SU-DHL-6 (cell line): Measurements from ENCODE around the gene DOK7.

Experiments used
- H2AFZ ChIP-seq: fragments of 200-600 bp; sonication (generic); 2 replicates; pipeline ENCODE4 v1.6.1; 2014; ENCODE audit warnings: low read depth, mild to moderate bottlenecking, moderate library complexity, mixed read lengths, antibody characterized with exemption, low read length; ENCODE audit not compliant: severe bottlenecking
- H3F3A ChIP-seq: fragments of 200-600 bp; shearing (Covaris generic); 2 replicates; pipeline ENCODE4 v1.6.0; 2016; ENCODE audit warnings: antibody characterized with exemption, mild to moderate bottlenecking; ENCODE audit not compliant: insufficient read depth
- H3K27ac ChIP-seq: fragments of 200-600 bp; sonication (generic); 2 replicates; pipeline ENCODE4 v1.5.1; 2016; ENCODE audit warnings: low read depth, mild to moderate bottlenecking, low read length, moderate library complexity, mixed read lengths
- H3K27me3 ChIP-seq: fragments of 200-600 bp; sonication (generic), shearing (Covaris generic); 2 replicates; pipeline ENCODE4 v1.6.0; 2014; ENCODE audit warnings: mild to moderate bottlenecking, low read length
- H3K36me3 ChIP-seq: fragments of 200-600 bp; sonication (generic); 2 replicates; pipeline ENCODE4 v1.6.1; 2014; ENCODE audit warnings: mild to moderate bottlenecking, low read length, mixed read lengths
- H3K4me2 ChIP-seq: fragments of 300-600, 200-600 bp; shearing (Covaris generic), sonication (generic); 2 replicates; pipeline ENCODE4 v1.6.0; 2014; ENCODE audit warnings: low read length, low read depth, mild to moderate bottlenecking; ENCODE audit not compliant: poor library complexity, severe bottlenecking
- H3K4me3 ChIP-seq: fragments of 200-600 bp; sonication (generic); 2 replicates; pipeline ENCODE4 v1.5.1; 2014; ENCODE audit warnings: antibody characterized with exemption, low read length, mild to moderate bottlenecking, mixed read lengths; ENCODE audit not compliant: insufficient read depth, poor library complexity, severe bottlenecking
- H3K79me2 ChIP-seq: fragments of 200-600 bp; sonication (generic); 2 replicates; pipeline ENCODE4 v1.6.1; 2014; ENCODE audit warnings: mild to moderate bottlenecking, low read length, moderate library complexity; ENCODE audit not compliant: insufficient read depth
- H3K9ac ChIP-seq: fragments of 200-600 bp; sonication (generic); 2 replicates; pipeline ENCODE4 v1.7.0; 2014; ENCODE audit warnings: mild to moderate bottlenecking, low read length
- H3K9me2 ChIP-seq: fragments of 200-600 bp; sonication (generic); replicated peaks from 2 replicates; pipeline ENCODE4 v1.6.1; 2014; ENCODE audit warnings: low read length; ENCODE audit not compliant: insufficient read depth
- H3K9me3 ChIP-seq: fragments of 200-600 bp; sonication (generic); 2 replicates; pipeline ENCODE4 v1.6.1; 2014; ENCODE audit warnings: low read length, mixed read lengths; ENCODE audit not compliant: insufficient read depth
- H4K20me1 ChIP-seq: fragments of 200-600 bp; sonication (generic); 2 replicates; pipeline ENCODE4 v1.6.1; 2014; ENCODE audit warnings: low read depth, mild to moderate bottlenecking, antibody characterized with exemption, low read length, moderate library complexity, mixed read lengths
- EZH2phosphoT487 ChIP-seq: fragments of 200-600 bp; sonication (generic), shearing (Covaris generic); conservative IDR thresholded peaks from 2 replicates; pipeline ENCODE4 v1.6.1; 2018; ENCODE audit warnings: mild to moderate bottlenecking, antibody characterized with exemption, low read length, moderate library complexity, mixed read lengths
- TF ChIP-seq, protein P1 (sequence below): fragments of 200-600 bp; sonication (generic); IDR thresholded peaks from one replicate; pipeline ENCODE4 v1.5.1; 2017; ENCODE audit warnings: antibody characterized with exemption, mild to moderate bottlenecking, low read length, moderate library complexity; ENCODE audit not compliant: insufficient read depth, poor library complexity, severe bottlenecking

Gene DOK7

DNA sequence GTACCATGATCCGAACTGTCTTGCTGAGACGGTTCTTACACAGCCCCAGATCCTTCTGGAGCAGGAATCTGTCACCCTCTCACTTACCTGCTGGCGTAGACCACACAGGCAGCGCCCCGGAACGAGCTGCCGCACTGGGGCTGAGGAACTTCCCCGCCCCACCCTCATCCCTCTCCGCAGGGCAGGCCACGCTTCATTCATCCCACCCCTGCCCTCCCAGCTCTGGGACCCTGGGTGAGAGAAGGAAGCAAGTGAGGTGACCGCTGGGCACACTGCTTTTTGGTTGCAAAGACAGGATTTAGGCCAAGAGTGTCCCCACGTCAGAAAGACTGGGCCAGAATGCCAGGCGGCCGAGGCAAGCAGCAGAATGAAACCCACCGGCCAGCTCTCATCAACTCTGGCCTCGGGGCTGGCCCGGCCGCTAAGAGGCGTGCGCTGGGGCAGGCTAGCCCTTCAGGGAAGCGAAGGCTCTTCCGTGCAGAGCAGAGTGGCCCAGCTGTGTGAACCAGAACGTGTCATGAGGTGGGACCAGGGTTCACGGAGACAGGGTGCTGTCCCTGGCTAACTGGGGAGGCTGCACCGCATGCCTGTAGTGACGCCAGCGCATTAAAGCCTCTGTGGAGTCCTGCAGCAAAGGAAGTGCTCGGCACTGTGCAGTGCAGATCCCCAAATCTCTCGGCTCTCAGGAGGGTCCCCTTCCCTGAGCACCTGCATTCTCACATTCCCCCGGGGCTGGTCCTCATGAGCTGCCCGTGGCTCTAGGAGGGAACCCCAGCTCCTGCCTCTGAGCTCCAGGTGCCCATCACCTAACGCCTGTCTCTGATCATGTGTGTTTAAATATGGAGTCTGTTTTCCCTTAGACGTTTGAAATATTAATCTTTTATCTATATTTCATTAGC, 62.7 kb downstream of the DOK7 start:
- TF ChIP-seq EZH2phosphoT487, result no peak
- TF ChIP-seq, protein P1, sequence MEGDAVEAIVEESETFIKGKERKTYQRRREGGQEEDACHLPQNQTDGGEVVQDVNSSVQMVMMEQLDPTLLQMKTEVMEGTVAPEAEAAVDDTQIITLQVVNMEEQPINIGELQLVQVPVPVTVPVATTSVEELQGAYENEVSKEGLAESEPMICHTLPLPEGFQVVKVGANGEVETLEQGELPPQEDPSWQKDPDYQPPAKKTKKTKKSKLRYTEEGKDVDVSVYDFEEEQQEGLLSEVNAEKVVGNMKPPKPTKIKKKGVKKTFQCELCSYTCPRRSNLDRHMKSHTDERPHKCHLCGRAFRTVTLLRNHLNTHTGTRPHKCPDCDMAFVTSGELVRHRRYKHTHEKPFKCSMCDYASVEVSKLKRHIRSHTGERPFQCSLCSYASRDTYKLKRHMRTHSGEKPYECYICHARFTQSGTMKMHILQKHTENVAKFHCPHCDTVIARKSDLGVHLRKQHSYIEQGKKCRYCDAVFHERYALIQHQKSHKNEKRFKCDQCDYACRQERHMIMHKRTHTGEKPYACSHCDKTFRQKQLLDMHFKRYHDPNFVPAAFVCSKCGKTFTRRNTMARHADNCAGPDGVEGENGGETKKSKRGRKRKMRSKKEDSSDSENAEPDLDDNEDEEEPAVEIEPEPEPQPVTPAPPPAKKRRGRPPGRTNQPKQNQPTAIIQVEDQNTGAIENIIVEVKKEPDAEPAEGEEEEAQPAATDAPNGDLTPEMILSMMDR, result no peak
- Histone ChIP-seq H3K27ac (no peak overlapping the region), H3K9me2 (no peaks in the 10 kb centered on the region), H3K4me2 (no peak overlapping the region), H3K36me3 (no peaks in the 10 kb centered on the region), H3K79me2 (no peaks in the 10 kb centered on the region), H3K4me3 (no peak overlapping the region), H3F3A (no peaks in the 10 kb centered on the region), H3K9ac (no peak overlapping the region), H3K9me3 (no peaks in the 10 kb centered on the region), H4K20me1 (no peaks in the 10 kb centered on the region), H3K27me3 (no peaks in the 10 kb centered on the region), H2AFZ (no peak overlapping the region)

DNA sequence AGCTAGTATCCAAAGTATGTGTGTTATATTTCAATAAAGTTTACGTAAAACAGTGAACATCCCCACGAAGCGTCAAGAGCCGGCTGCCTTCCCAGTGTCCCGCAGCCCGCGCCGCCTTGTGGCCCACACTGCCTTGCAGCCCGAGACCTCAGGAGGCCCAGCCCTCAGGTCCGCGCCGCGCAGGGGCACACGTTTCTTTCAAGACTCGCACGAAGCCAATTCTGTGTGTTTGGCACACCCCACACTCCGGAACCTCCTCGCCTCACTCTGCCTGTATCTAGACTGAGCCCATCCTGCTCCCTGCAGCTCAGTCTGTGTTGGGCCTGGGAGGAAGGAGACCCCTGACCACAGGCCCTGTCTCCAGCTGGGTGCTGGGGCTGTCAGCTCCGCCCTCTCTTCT, 63.4 kb downstream of the DOK7 start:
- no peak for TF ChIP-seq EZH2phosphoT487
- TF ChIP-seq, protein P1, result no peak
- Histone ChIP-seq H3K4me2 (no peak overlapping the region), H3K4me3 (no peak overlapping the region), H3F3A (no peaks in the 10 kb centered on the region), H3K79me2 (no peaks in the 10 kb centered on the region), H3K27ac (no peak overlapping the region), H3K9ac (no peak overlapping the region), H3K36me3 (no peaks in the 10 kb centered on the region), H3K9me3 (no peaks in the 10 kb centered on the region), H3K9me2 (no peaks in the 10 kb centered on the region), H2AFZ (no peak overlapping the region), H4K20me1 (no peaks in the 10 kb centered on the region), H3K27me3 (no peaks in the 10 kb centered on the region)

DNA sequence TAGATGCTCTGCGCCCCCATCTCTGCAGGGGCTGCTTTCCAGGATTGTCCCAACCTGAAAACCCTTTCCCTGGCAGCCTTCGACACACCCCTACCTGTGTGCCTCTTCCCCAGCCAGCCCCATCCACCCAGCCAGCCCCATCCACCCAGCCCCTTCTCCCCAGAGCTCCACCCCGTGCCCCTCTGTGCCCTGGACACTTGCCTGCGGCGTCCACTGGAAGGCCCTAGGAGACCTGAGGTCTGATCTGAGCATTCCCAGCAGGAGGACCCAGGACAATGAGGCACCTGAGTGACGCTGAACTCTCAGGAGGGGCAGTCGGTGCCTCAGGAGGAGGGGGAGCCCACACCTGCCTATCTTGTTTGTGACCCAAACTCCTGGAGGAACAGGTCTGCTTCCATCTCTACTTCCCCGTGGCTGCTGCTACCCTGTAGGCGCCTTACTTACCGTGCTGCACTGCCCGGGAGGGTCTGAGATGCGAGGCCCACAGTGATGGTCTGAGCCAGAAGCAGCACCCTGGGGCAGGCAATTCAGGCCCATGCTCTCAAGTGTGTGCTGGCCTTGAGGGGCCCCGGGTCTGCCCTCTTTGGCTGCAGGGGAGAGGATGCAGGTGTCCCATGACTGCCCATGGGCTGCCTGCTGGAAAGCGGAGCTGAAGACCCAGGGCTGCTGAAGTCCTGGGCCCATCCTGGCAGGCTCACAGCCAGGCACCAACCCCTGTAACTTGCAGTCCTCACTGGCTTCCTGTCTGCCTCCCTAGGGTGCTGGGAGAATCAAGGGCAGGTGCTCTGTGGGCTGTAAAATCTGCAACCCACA, 64.2 kb downstream of the DOK7 start:
- no peaks in the 10 kb centered on the region for H3K9me3 ChIP-seq
- TF ChIP-seq, protein P1, result no peak
- TF ChIP-seq EZH2phosphoT487, result no peak
- no peak overlapping the region for H3K4me3 ChIP-seq
- no peaks in the 10 kb centered on the region for H4K20me1 ChIP-seq
- no peak overlapping the region for H3K27ac ChIP-seq
- H3K9ac ChIP-seq, result no peak overlapping the region
- H3F3A ChIP-seq, result no peaks in the 10 kb centered on the region
- no peaks in the 10 kb centered on the region for H3K36me3 ChIP-seq
- no peak overlapping the region for H2AFZ ChIP-seq
- no peaks in the 10 kb centered on the region for H3K27me3 ChIP-seq
- H3K79me2 ChIP-seq, result no peaks in the 10 kb centered on the region
- H3K4me2 ChIP-seq, result no peak overlapping the region
- H3K9me2 ChIP-seq, result no peaks in the 10 kb centered on the region
